ENCODE measurements around the gene ANKRD2.
"Not testable (repeated sequence)": the region's sequence is repeated elsewhere in the genome, so short reads cannot be mapped to it uniquely, and the experiment has no call there.

Gene ANKRD2

GRCh38 chr10:97574374-97575126, 2.0 kb downstream of the ANKRD2 start:
- DNase-seq: no peak

- DNase-seq: no peak
Measured at GRCh38 chr10:97575127-97575668, 2.6 kb downstream of the ANKRD2 start.

- not testable (repeated sequence) for DNase-seq
Measured at GRCh38 chr10:97576487-97576886, 3.9 kb downstream of the ANKRD2 start.

DNA sequence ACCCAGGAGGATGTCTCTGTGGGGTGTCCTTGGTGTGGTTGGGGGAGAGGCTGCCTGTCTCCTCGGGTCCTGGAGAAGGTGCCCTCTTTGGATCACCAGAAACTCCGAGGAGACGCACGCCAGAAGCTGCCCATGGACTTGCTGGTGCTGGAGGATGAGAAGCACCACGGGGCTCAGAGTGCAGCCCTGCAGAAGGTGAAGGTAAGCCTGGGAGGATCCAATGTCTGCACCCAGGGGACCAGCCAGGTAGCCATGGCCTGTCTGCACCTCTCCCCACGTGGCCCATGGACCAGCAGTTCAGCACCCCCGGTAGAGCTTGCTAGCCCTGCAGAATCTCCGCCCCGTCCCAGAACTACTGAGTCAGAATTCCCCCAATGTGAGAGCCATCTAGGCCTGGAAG, 5.1 kb downstream of the ANKRD2 start:
- no peak for DNase-seq

DNA sequence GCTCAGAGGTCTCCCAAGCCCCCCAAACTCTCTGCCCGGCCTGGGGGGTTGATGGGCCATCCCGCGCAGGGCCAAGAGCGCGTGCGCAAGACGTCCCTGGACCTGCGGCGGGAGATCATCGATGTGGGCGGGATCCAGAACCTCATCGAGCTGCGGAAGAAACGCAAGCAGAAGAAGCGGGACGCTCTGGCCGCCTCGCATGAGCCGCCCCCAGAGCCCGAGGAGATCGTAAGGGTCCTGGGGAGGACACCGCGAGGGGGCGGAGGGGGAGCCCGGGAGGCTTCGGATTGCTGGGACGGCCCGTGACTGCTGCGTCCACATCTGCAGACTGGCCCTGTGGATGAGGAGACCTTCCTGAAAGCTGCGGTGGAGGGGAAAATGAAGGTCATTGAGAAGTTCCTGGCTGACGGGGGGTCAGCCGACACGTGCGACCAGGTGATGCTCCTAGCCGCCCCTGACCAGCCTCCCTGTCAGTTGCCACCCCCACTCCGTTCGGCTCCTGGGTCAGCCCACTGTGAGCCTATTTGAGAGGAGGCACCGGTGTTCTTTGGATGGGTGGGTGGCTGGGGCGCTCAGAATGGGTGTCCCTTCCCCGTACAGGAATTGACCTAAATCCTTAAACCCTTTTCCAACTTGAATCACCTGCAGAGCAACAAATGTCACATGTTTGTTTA, 5.7 kb downstream of the ANKRD2 start:
- no peak for DNase-seq

GRCh38 chr10:97580421-97581367, 8.1 kb downstream of the ANKRD2 start:
- no peak for DNase-seq

- DNase-seq: no peak
Measured at GRCh38 chr10:97582169-97582568, 9.6 kb downstream of the ANKRD2 start.

DNA sequence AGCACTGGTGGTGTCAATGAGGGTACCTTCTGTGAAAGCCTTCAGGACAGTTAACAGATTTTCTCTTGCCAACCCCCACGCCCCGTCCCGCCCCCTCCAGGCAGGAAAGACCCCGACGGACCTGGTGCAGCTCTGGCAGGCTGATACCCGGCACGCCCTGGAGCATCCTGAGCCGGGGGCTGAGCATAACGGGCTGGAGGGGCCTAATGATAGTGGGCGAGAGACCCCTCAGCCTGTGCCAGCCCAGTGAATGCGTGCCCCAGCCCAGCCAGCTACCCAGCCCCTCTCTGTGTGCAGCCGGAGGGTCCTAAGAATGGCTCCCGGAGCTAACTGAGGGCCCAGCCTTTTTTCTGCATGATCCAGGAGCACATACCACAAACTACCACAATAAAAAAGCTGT, 10.9 kb downstream of the ANKRD2 start:
- no peak for DNase-seq

DNA sequence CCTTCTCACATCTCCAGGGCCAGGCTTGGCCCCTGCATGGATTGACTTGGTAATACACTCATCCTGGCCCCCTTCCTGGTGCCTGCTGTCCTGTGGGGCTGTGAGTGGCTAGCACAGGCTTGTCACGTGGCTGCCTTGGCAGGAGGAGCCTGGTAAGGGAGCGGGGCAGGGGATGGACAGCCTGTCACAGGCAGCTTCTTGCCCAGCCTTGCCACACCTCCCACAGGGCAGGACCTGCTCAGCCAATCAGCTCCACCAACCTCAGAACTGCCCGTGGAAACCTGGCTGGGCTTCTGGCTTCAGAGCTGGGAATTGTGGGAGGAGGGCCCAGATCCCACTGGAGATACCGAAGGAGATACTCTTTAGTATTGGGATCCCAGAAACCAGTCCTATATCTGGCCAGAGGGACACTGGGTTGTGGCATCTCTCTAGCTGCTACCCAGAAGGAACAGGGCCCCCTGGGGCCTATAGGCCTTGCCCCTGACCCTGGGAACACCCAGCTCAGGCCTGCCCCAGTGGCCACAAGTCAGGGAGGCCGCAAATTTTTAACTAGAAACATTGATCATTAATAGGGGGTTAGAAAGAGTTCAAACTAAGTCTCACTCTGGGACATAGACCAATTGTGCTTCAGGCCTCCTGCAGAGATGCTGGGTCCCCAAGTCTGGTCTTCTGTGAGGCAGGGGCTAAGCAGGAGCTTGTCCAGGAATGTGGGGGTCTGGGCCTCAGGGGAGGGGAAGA, 11.7 kb downstream of the ANKRD2 start, which contains the start of gene HOGA1:
TSS of gene HOGA1 (plus strand) at position 330 of the 738 bp plus-strand sequence. CDS start at position 645, 315 bp downstream.
- DNase-seq: no peak

GRCh38 chr10:97584798-97585438, 12.3 kb downstream of the ANKRD2 start:
- DNase-seq: no peak

DNA sequence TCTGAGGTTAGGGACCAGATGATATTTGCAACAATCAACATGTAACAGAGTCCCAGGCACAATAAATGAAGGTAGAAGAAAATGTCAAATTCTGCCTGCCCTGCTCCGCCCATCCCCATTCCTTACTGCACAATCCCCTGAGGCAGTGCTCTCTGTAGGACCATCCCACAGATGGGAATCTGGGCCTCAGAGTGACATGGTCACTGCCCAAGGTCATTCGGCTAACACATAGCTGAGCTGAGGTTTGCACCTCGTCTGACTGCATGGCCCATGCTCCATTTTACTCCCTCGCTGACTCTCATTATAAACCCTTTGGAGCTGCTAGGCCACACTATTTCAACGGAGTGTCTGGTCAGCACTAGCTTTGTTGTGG, 12.8 kb downstream of the ANKRD2 start:
- DNase-seq: no peak

- no peak for DNase-seq
Measured at GRCh38 chr10:97587183-97587582, 14.6 kb downstream of the ANKRD2 start.

GRCh38 chr10:97589479-97589878, 16.9 kb downstream of the ANKRD2 start, which contains the start of gene C10orf62:
Gene C10orf62 (plus strand): TSS chr10:97589721. CDS start chr10:97589898, 177 bp downstream.
- no peak for DNase-seq

GRCh38 chr10:97590082-97590747, 17.6 kb downstream of the ANKRD2 start:
- no peak for DNase-seq

- DNase-seq: no peak
Measured at GRCh38 chr10:97590748-97591495, 18.3 kb downstream of the ANKRD2 start.

DNA sequence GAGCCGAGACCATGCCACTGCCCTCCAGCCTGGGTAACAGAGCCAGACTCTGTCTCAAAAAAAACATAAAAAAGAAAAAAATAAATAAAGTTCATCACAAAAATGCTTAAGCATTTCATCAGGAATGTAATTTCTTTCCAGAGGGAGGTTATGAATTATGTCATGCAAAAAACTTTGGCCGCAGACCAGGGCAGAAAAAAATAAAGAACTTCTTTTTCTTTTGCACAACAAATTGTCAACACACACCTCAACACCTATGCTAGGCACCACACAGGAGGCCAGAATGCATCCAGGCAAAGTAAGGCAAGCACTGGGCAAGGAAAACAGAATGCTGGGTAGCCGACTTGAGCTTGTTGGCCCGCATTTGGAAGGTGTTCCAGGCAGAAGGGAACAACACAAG, 20.8 kb downstream of the ANKRD2 start:
- no peak for DNase-seq

DNA sequence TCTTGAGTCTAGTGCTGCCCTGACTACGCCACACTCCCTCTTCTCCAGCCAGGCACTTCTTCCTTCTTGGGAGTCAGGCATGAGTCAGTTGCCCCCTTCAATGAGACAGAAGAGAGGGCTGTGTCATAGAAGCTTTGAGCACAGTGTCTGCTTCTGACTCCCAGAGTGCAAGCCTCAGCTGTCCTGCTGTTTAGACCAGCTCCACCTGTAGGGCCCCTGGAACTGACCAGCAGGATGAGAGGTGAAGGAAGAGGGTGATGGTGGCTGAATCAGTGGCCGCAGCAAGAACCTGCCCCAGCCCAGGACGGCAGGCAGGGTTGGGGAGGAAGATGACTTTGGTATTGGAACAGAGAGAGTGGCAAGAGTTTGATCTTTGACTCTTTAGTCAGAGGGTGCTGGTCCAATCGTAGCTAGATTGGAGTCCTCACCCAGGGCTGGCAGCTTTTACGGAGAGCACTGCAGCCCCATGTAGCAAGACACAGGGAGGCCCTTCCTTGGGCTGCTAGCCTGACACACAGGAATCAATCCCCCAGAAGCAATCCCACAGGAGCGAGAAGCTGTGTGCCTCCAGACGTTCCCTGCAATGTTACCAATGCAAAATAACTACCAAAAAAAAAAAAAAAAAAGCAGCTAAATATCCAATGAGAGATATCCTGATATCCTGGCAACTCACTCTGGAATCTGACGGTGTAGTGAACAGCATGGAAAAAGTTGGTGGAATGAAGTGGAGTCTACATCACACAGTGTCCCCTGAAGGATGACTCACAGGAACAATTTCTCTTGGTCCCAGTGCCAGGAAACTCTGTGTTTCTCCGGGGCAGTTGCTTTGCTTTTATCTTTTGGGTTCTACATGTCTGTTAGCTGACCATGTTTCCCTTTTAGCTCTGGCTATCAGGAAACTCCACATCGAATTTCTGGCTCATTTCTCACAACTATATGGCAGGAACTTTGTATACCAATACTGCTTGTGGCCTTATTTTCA, 23.8 kb downstream of the ANKRD2 start:
- no peak for DNase-seq

DNA sequence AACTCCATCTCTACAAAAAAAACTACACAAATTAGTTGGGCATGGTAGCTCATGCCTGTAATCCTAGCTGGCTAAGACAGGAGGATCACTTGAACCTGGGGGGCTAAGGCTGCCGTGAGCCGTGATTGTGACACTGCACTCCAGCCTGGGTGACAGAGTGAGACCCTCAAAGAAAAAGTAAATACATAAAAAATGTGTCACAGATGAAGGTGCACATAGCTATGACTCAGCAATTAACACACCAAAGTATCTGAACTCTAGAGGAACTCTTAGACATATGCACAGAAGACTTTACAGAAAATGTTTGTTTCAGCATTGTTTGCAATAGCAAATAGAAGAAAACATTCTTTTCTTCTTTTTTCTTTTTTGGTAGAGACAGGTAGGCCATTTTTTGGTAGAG, 25.2 kb downstream of the ANKRD2 start:
- no peak for DNase-seq

All from activated T-cell treated with anti-CD3 and anti-CD28 coated beads, Interleukin-2, amount 50 U/mL, for 1 hour (primary cell).